GM21381 (cell line): ENCODE measurements around the gene GATM.
"Not testable (repeated sequence)": the region's sequence is repeated elsewhere in the genome, so short reads cannot be mapped to it uniquely, and the experiment has no call there.

Source experiments
- ATAC-seq: cut with Tn5 transposase; IDR thresholded peaks from one replicate; pipeline ENCODE4 v1.9.1; 2021; ENCODE audit warnings: mild to moderate bottlenecking, moderate library complexity; ENCODE audit not compliant: unreplicated experiment

Gene GATM

DNA sequence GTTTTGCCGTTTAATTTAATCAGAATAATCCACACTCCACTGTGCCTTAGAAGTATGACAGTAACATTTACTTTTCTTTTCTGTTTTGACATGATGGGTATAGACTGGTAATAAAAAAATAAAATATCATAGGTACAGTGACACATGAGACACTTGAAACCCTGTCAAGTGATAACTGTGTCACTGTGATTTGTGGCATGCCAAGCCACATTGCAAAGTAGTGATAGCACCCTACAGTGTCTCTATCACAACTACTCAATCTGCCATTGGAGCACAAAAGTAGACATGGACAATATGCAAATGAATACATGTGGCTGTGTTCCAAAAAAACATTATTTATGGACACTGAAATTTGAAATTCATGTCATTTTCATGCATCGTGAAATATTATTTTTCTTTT is 22.5 kb downstream of the GATM start:
- no peak for ATAC-seq

DNA sequence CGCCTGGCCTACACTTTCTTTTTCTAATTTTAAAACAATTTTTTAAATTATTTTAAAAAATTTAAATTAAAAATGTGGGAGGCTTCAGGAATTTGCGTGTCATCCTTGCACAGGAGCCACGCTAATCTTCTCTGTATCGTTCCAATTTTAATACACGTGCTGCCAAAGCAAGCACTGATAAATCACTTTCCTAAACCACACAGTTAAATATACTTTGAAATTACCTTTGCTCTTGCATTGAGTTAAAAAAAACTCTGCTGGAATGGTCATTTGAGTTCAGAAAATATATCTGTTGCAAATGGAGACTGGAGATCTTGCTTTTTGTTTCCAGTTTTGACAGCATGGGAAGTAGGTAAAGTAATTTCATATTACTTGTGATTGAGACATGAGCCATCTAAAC is 23.6 kb downstream of the GATM start:
- no peak for ATAC-seq

DNA sequence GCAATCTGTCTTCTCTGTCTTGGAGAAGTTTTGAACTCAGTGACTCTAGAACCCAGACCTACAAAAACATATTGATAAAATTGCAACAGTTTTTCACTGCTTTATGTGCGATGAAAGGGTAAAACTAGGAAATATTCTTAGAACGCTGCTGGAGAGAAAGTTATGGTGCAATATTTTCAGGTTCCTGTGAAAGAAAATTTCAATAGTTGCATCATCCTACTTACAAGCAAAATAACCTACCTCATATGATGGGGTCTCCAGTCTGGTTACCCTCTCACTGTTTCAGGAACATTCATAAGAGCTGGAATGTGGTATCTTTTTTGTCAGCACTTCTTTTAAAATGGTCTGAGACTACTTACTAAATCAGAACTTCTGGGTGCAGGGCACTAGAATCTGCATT is 27.1 kb downstream of the GATM start:
- ATAC-seq, result no peak

DNA sequence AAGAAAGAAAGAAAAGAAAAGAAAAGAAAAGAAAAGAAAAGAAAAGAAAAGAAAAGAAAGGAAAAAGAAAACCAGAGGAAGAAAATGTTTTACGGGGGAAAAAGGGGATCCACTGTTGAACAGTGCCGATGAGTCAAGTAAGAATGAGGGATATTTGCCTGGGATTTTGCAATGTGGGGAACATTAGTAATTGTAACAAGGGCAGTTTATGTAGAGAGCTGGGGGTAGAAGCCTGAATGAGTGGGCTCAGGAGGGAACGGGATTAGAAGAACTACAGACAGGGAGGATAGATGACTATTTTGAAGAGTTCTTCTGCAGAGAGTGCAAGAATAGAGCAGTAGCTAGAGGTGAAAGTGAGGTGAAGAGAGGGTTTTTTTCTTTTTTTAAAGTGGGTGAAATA is 28.7 kb downstream of the GATM start:
- ATAC-seq, result no peak

DNA sequence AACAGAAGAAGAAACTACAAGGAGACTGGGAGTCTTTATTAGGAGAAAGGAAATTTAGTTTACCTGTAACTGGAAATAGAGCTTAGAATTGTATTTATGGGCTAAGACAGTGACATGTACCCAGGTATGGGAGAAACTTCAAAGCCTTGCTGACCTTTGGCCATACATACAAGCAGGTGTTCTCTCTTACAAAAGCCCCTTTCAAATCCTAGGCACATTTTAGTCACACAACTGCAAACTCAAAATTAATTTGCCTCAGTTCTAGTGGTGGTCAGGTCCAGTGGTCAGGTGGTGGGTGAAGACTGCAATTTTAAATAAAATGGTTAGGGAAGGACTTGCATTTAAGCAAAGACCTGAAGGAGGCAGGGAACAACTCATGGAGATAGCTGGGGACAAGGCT is 30.4 kb downstream of the GATM start:
- no peak for ATAC-seq

DNA sequence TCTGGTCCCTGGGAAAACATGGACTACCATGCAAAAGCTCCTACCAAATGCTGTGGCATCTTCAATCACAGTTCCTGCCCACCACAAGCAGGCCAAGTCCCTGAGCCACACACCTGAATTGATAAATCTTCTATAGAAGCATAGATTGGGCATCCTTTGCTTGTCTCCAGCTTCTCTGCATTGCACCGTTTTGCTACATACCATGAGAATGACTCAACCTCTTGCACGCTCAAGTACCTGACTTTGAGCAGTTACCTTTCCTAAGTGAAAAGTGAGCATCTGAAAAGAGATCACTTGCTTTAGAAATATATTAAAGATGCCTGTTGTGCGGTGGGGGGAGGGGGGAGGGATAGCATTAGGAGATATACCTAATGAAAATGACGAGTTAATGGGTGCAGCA is 31.3 kb downstream of the GATM start:
- no peak for ATAC-seq

DNA sequence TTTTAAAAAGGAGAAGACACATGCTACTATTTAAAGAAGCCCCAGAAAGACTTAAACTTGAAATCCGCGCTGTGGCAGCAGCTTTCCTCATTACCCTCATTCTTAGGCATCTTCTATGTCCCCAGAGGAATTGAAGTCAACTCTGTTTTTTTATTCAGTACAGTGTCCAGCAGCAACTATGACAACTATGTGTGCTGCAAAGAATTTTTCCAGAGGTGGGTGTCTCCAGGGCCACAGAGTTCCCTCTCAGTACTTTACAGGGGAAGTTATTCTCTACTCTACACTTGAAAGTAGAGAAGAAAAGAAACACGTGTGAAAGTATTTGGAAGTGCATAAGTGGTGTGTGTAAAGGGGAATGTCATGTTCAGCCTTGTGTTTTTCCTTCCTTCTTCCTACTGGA is 32.0 kb downstream of the GATM start:
- no peak for ATAC-seq

DNA sequence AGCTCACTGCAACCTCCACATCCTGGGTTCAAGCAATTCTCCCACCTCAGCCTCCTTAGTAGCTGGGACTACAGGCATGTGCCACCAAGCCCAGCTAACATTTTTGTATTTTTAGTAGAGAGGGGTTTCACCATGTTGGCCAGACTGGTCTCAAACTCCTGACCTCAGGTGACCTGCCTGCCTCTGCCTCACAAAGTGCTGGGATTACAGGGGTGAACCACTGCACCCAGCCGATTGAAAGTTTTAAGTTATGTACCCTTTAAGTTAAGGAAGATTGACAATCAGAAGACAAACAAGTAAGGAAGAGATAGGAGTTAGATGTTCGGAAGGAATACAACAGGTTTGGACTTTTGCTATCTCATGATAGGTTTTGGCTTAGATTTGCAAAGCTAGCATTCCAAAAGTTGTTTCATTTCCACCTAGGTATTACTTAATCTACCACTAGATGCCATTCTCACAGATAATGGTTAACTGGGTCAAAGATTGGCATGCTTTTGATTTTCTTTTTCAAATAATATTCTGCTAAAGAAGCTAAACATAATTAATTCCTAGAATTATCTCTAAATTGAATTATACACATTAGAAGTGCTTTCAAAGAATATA is 35.0 kb downstream of the GATM start:
- ATAC-seq, result no peak

DNA sequence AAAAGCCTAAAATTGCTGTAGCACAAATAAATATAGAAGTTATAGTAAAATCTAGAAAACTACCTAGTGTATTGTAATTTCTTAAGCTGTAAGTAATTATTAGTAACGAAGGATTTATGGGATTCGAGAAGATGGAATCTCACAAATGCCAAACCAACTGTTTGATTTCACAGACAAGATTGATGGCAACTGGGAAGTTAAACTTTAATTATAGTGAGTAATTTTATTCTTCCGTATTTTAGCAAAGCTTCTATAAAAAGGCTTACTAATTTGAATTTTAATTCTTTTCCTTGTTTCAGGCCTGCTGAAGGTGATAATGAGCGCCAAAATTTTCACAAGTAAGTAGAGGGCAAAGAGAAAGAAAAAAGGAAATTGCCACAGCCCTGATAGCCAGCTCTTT is 36.6 kb downstream of the GATM start:
- ATAC-seq, result no peak

DNA sequence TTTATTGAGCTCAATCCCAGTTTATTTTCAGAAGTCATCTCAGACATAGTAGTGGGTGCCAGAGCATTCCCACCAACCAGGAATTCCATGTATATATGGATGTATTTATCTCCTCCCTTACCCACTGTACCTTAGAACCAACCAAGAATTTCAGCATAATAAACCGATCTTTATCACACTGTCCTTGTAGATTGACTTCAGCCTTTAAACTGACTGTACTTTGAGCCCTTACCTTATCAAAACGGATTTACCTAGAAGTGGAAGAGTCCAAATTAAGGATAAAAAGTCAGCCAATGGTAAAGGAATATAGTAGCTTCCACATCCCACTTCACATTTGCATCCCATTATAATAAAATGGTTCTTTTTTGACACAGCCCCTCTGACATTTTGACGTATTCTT is 37.9 kb downstream of the GATM start:
- ATAC-seq, result no peak

DNA sequence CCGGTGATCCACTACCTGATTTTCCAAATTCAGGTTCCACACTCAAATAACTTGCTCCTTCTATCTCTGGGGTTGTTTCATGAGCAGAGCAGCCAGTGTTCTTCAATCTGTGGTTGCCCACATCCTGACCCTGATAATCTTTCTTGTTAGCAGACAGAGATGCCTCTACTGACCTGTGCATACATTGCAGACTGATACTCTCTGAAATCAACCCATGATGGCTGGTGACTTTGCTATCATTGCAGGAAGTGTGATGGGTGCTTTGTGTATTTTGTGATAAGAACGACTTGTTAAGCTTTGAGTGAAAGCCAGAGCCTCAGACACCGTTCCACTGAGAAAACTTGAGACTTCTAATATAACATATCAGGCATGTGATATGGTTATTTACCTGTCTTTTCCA is 39.9 kb downstream of the GATM start:
- ATAC-seq, result no peak

DNA sequence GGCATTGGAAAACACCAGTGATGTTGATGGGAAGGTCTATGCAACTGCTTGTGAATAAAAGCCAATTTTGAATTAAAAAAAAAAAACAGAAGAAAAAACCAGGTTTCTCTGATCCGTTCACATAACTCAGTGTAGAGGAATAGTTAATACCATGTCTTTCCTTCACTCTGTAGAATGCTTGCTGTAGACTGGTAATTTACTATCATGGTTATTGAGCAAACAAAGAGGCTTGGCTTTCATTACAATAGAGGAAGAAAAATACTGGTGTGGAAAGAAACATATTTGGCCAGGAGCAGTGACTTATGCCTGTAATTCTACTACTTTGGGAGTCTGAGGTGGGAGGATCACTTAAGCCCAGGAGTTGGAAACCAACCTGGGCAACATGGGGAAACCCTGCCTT is 41.1 kb downstream of the GATM start:
- ATAC-seq, result no peak

DNA sequence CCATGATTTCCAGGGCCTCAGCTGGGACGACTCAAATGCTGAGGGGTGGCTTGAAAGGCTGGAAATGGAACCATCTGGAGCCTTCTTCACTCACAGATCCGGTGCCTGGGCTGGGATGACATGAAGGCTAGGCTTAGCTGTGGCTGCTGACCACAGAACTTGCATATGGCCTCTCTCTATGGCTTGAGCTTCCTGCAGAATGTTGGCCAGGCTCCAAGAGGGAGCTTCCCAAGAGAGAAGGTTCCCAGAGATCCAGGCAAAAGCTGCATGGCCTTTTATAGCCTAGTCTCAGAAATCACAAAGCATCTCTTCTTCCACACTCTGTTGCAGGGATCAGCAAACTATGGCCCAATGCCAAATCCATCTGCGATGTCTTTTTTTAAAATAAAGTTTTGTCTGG is 44.8 kb downstream of the GATM start:
- ATAC-seq, result no peak

DNA sequence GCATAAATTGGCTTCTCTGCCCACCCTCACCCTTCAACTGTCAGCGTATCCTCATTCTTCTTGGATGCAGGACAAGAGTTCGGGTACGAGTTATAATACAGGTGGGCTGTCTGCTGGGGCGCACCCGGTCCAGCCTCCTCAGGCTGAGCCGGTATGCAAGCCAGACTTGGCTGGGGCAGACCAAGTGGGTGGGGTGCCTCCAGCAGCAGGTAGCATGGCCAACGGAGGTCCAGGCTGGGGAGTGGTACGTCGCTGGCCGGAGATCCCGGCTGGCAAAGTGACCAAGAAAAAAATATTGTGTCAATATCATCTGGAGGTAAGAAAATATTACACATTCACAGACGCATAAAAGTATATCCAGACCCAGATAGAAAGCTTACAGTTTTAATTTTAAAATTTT is 45.6 kb downstream of the GATM start:
- no peak for ATAC-seq

DNA sequence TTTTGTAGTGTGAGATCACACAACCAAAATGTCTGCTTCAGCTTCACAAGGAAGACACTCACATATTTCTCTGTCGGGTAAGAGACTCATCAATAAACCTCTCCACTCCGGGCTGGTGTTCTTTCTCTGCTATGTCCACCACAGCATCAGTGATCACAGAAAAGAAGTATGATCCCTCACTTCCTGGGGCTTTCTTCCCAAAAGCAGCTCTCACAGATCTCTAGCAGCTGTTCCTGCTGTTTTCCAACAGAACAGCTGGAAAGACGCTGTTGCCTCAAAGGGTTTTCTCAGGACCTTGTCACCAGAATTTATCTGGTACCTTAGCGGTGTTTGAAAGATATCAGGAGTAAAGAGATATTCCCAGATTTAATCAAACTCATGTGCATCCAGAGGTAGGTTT is 46.4 kb downstream of the GATM start:
- no peak for ATAC-seq

DNA sequence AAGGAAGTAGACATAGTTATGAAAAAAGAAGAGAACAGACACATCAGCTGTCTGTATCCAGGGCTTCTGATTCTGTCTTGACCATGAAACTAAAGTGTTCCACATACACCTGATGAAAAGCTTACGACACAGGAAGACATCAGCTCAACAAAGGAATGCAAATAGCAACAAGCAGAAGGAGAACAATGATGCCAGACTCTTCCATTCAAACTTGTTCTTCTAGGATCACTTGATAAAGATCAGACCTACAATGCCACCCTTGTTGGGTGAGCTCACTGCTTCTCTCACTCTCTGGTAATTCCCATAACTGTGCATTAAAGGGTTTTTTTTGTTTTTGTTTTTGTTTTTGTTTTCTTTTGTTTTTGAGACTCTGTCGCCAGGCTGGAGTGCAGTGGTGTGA is 49.7 kb downstream of the GATM start:
- no peak for ATAC-seq

DNA sequence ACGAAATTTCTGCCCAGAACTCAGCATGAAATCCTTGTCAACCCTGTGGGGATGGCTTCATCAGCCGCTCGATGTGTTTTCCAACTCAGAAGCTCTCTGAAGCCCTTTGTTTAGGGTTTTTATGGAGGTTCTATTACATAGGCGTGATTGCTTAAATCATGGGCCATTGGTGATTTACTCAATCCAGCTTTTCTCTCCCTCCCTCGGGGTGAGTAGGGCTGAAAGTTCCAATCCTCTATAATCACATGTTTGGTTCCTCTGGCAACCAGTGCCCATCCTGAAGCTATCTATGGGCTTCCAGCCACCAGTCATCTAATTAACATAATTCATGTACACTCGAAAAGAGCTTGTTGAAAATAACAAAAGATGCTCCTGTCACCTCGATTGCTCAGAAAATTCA is 51.6 kb downstream of the GATM start:
- no peak for ATAC-seq

DNA sequence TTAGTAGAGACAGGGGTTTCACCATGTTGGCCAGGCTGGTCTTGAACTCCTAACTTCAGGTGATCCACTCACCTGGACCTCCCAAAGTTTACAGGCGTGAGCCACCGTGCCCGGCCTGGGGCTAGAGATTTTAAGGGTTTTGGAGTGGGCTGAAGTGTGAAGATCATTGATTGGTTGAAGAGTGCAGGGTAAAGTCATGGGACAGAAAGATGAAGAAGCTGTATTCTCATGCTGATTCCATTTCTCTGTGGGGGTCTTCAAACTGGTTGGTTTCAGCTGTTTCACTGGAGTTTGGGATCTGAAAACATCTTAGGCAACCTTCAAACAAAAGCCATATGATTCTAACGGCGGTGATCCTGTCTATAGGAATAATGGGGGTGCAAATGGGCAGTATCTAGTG is 52.1 kb downstream of the GATM start:
- ATAC-seq, result no peak

DNA sequence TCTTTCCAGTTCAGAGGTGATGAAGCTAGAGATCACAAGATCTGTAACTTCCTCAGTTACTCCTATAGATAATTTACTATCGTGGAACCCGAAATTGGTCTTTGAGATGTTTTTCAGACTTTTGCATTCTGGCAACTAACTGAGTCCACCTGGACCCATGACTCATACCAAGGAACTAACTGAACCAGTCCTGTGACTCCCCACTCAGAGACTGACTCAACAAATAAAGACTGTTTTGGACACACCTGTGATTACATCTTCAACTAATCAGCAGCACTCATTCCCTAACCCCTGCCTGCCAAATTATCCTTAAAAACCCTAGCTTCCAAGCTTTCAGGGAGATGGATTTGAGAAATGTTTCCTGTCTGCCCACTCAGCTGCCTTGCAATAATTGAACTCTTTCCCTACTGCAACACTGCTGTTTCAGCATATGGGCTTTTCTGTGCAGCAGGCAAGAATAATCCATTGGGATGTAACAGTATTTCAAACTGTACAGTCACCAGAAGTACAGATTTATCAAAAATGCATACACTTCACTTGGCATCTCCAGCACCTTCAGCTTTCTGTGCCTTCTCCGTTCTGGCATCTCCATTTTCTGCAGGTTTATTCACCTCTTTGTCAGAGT is 57.7 kb downstream of the GATM start:
- no peak for ATAC-seq

DNA sequence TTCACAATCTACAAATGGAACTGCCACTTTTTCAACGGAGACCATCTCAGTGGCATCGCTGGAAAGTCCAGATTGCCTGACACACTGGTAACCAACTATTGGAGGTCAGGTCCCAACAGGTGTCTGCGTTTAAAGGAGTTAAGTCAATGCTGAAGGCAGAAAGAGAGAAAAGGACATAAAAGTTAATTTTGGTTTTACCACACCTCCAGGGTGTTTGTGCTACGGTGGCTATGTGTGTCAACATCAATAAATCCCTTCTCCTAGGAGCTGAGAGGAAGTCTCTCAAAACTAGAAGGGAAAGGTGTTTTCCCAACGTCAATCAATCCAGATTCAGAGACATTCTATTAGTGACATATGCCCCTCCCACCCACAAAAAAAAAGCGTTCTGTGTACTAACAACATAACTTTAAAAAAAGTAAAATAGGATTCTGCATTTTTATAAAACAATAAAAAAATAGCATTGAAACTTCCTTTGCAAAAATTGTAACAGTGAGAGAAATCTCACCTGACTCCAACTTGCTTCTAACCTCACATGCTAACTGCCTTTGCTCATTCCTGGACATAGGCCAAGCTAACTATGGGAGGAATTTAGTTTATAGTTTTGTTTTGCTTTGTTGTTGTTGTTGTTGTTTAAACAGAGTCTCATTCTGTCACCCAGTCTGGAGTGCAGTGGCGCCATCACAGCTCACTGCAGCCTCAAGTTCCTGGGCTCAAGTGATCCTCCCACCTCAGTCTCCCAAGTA is 58.7 kb downstream of the GATM start:
- no peak for ATAC-seq

DNA sequence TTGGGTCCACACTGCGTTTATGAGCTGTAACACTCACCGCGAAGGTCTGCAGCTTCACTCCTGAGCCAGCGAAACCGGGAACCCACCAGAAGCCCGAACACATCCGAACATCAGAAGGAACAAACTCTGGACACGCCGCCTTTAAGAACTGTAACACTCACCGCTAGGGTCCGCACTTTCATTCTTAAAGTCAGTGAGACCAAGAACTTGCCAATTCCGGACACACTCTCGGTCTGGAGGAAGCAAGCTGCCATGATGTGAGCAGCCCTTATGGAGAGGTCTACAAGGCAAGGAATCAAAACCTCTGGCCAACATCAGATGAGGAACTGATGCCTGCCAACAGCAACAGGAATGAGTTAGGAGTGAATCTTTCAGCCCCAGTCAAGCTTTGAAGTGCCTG is 63.4 kb downstream of the GATM start:
- ATAC-seq, result no peak

DNA sequence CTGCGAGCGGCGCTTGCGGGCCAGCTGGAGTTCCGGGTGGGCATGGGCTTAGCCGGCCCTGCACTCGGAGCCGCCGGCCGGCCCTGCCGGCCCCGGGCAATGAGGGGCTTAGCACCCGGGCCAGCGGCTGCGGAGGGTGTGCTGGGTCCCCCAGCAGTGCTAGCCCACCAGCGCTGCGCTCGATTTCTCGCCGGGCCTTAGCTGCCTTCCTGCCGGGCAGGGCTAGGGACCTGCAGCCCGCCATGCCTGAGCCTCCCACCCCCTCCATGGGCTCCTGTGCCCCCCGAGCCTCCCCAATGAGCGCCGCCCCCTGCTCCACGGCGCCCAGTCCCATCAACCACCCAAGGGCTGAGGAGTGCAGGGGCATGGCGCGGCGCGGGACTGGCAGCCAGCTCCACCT is 64.2 kb downstream of the GATM start:
- ATAC-seq, result not testable (repeated sequence)
